Right atrium auricular region (tissue), 2 donors: ENCODE results near the gene CCDC197. TPM values are rescaled to one million over a fixed set of nuclear protein-coding genes. Genes with fewer than 3 reads are reported as not detected.

Experiments used
- DNase-seq: peaks from one replicate; pipeline ENCODE4 v3.0.0-alpha.2; 2019; ENCODE audit warnings: low spot score
- H3K27ac ChIP-seq, 2 donors: fragments of 200-600 bp; sonication (generic); 1 replicate in 1 of 2; 2 replicates in 1 of 2; pipeline ENCODE4 v1.5.1; 2016 to 2019
- H3K27me3 ChIP-seq, 2 donors: fragments of 200-600 bp; sonication (generic); one replicate each; pipeline versions ENCODE4 v1.5.1 to v1.6.0; 2017 to 2019
- H3K36me3 ChIP-seq: fragments of 200-600 bp; sonication (generic); one replicate; pipeline ENCODE4 v1.5.1; 2016
- H3K4me1 ChIP-seq, 2 donors: fragments of 200-600 bp; sonication (generic); one replicate each; pipeline versions ENCODE4 v1.5.1 to v1.6.0; 2017 to 2019
- H3K4me3 ChIP-seq, 2 donors: fragments of 200-600 bp; sonication (generic); 1 replicate in 1 of 2; 2 replicates in 1 of 2; pipeline ENCODE4 v1.5.1; 2017 to 2019; ENCODE audit warnings: mild to moderate bottlenecking in 1 of 2, moderate library complexity in 1 of 2
- H3K9me3 ChIP-seq, 2 donors: fragments of 200-600 bp; sonication (generic); one replicate each; pipeline ENCODE4 v1.5.1; 2019
- total RNA-seq, 2 donors: library from RNA; depleted of rRNA; stranded (reverse); fragments of >200 nt; gene quantifications; one replicate each; pipeline ENCODE4 v1.1.0, GENCODE V29; 2016
- TF ChIP-seq, protein P1 (sequence below), 2 donors: fragments of 200-600 bp; sonication (generic); IDR thresholded peaks; one replicate each; pipeline ENCODE4 v1.5.1; 2019; ENCODE audit warnings: antibody characterized with exemption in 2 of 2

The CCDC197 gene
- total RNA-seq, 2 donors from 2014 or later, result not detected

GRCh38 chr14:93987815-93988476 lies 9.2 kb upstream of the CCDC197 start:
- no peaks in the 10 kb centered on the region for H3K27me3 ChIP-seq
- no peak overlapping the region for H3K4me3 ChIP-seq
- no peaks in the 10 kb centered on the region for H3K9me3 ChIP-seq
- no peaks in the 10 kb centered on the region for H3K36me3 ChIP-seq
- no peak for DNase-seq
- TF ChIP-seq, protein P1, sequence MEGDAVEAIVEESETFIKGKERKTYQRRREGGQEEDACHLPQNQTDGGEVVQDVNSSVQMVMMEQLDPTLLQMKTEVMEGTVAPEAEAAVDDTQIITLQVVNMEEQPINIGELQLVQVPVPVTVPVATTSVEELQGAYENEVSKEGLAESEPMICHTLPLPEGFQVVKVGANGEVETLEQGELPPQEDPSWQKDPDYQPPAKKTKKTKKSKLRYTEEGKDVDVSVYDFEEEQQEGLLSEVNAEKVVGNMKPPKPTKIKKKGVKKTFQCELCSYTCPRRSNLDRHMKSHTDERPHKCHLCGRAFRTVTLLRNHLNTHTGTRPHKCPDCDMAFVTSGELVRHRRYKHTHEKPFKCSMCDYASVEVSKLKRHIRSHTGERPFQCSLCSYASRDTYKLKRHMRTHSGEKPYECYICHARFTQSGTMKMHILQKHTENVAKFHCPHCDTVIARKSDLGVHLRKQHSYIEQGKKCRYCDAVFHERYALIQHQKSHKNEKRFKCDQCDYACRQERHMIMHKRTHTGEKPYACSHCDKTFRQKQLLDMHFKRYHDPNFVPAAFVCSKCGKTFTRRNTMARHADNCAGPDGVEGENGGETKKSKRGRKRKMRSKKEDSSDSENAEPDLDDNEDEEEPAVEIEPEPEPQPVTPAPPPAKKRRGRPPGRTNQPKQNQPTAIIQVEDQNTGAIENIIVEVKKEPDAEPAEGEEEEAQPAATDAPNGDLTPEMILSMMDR (IDR thresholded peaks at IDR 0.05), result no peak
- peaks cover 0 to 24% of the 10 kb centered on the region in 2 donors for H3K4me1 ChIP-seq
- peak overlapping the region in 1 of 2 donors; percentile 74 for H3K27ac ChIP-seq

DNA sequence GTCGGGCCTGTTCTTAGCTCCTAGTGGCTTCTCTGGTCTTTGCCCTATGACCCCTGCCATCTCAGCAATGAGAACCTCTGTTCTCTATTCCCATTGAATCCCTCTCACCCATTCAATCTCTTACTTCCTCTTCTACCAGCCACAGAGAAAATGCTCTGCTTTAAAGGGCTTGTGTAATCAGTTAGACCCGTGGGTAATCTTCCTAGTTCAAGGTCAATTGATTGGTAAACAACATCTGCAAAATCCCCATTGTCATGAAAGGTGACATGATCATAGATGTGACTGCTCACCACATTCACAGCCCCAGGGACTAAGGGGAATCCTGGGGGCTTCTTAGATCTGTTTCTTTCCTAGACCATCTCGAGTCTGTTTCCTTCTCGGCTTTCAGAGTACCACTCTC lies 7.2 kb upstream of the CCDC197 start:
- Histone ChIP-seq H3K4me1 (peaks cover 0 to 23% of the 10 kb centered on the region in 2 donors), H3K27me3 (no peaks in the 10 kb centered on the region), H3K9me3 (no peaks in the 10 kb centered on the region), H3K4me3 (no peak overlapping the region), H3K27ac (no peak overlapping the region), H3K36me3 (no peaks in the 10 kb centered on the region)
- DNase-seq, result no peak
- TF ChIP-seq, protein P1 (IDR thresholded peaks at IDR 0.05), result no peak

DNA sequence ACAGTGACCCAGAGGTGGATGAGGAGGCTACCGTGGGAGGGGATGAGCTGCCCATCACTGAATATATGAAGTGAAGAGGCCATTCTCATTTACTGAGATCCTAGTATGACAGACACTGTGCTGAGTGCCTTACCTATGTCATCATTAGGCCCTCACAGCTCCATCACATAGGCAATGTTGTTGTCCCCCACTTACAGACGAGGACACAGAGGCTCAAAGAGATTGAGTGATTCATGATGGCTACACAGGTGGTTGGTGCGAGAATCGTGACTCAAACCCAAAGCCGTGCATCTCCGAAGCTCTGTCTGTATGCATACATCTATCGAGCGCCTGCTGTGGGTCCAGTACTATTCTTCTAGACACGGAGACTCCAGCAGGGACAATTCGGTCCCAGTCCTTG lies 5.9 kb upstream of the CCDC197 start:
- H3K4me3 ChIP-seq, result no peak overlapping the region
- peaks cover 0 to 32% of the 10 kb centered on the region in 2 donors for H3K4me1 ChIP-seq
- TF ChIP-seq, protein P1 (IDR thresholded peaks at IDR 0.05), result no peak
- no peak overlapping the region for H3K27ac ChIP-seq
- H3K27me3 ChIP-seq, result no peaks in the 10 kb centered on the region
- no peak for DNase-seq
- H3K9me3 ChIP-seq, result no peaks in the 10 kb centered on the region
- H3K36me3 ChIP-seq, result no peaks in the 10 kb centered on the region

- no peak for DNase-seq
- Histone ChIP-seq H3K4me1 (peaks cover 0 to 32% of the 10 kb centered on the region in 2 donors), H3K4me3 (no peak overlapping the region), H3K9me3 (no peaks in the 10 kb centered on the region), H3K36me3 (no peaks in the 10 kb centered on the region), H3K27me3 (no peaks in the 10 kb centered on the region), H3K27ac (no peak overlapping the region)
- TF ChIP-seq, protein P1 (IDR thresholded peaks at IDR 0.05), result no peak
Measured at GRCh38 chr14:93991649-93992048, 5.5 kb upstream of the CCDC197 start.

DNA sequence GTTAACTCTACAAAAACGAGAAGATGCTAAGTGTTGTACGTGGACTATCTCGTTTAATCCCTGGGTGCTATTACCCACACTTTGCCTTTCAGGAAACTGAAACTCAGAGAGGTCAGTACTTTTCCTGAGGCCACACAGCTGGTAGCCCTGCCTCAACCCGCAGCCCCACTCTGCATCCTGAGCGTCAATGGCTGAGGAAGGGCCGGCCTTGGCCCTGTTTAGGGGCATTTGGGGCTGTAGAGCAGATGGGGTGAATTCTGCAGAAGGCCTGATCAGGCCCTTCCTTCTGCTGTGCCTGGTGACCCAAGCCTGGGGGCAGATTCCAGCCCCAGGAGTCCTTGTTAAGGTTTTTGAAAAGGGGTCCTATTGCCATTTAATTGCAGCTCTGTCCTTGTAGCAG lies 3.7 kb upstream of the CCDC197 start:
- DNase-seq, result no peak
- peaks cover 0 to 28% of the 10 kb centered on the region in 2 donors for H3K4me1 ChIP-seq
- TF ChIP-seq, protein P1 (IDR thresholded peaks at IDR 0.05), result no peak

More for the DNA sequence above, 3.7 kb upstream of the CCDC197 start:
- Histone ChIP-seq H3K27ac (no peak overlapping the region), H3K9me3 (no peaks in the 10 kb centered on the region), H3K4me3 (no peak overlapping the region), H3K27me3 (no peaks in the 10 kb centered on the region), H3K36me3 (no peaks in the 10 kb centered on the region)
